ENCODE measurements around the gene KLHL28.

The KLHL28 gene

GRCh38 chr14:44962334-44963043 is 742 bp upstream of the KLHL28 start:
- H3K4me3 ChIP-seq (ENCODE audit: low read depth, low read length): peak overlapping the region; percentile 85
- TF ChIP-seq CTCF (IDR thresholded peaks at IDR 0.05; ENCODE audit: control insufficient read depth, extremely low read depth, insufficient read depth): no peak
- DNase-seq (ENCODE audit: low read depth): no peak

GRCh38 chr14:44961151-44961553 is 595 bp downstream of the KLHL28 start:
- DNase-seq (ENCODE audit: low read depth): no peak

GRCh38 chr14:44960646-44961045 is 1.1 kb downstream of the KLHL28 start:
- no peak for DNase-seq (ENCODE audit: low read depth)
- peak overlapping the region; percentile 85 for H3K4me3 ChIP-seq (ENCODE audit: low read depth, low read length)
- no peak for TF ChIP-seq CTCF (IDR thresholded peaks at IDR 0.05; ENCODE audit: control insufficient read depth, extremely low read depth, insufficient read depth)

More at GRCh38 chr14:44961151-44961553, 595 bp downstream of the KLHL28 start:
- H3K4me3 ChIP-seq (ENCODE audit: low read depth, low read length): peak overlapping the region; percentile 85
- no peak for TF ChIP-seq CTCF (IDR thresholded peaks at IDR 0.05; ENCODE audit: control insufficient read depth, extremely low read depth, insufficient read depth)

- H3K4me3 ChIP-seq (ENCODE audit: low read depth, low read length): peak overlapping the region; percentile 85
- TF ChIP-seq CTCF (IDR thresholded peaks at IDR 0.05; ENCODE audit: control insufficient read depth, extremely low read depth, insufficient read depth): no peak
- no peak for DNase-seq (ENCODE audit: low read depth)
Measured at GRCh38 chr14:44960146-44960545, 1.6 kb downstream of the KLHL28 start.

- TF ChIP-seq CTCF (IDR thresholded peaks at IDR 0.05; ENCODE audit: control insufficient read depth, extremely low read depth, insufficient read depth): no peak
- no peak for DNase-seq (ENCODE audit: low read depth)
- H3K4me3 ChIP-seq (ENCODE audit: low read depth, low read length): no peak overlapping the region
Measured at GRCh38 chr14:44959538-44959937, 2.2 kb downstream of the KLHL28 start.

GRCh38 chr14:44956866-44957265 is 4.9 kb downstream of the KLHL28 start:
- TF ChIP-seq CTCF (IDR thresholded peaks at IDR 0.05; ENCODE audit: control insufficient read depth, extremely low read depth, insufficient read depth): no peak
- H3K4me3 ChIP-seq (ENCODE audit: low read depth, low read length): no peak overlapping the region
- no peak for DNase-seq (ENCODE audit: low read depth)

GRCh38 chr14:44955528-44955927 is 6.2 kb downstream of the KLHL28 start:
- no peak overlapping the region for H3K4me3 ChIP-seq (ENCODE audit: low read depth, low read length)
- DNase-seq (ENCODE audit: low read depth): no peak
- TF ChIP-seq CTCF (IDR thresholded peaks at IDR 0.05; ENCODE audit: control insufficient read depth, extremely low read depth, insufficient read depth): no peak
